ENCODE measurements around the gene PRMT2.

GRCh38 chr21:46600978-46601377 lies 34.5 kb upstream of the PRMT2 start:
- no peak for TF ChIP-seq CTCF (IDR thresholded peaks at IDR 0.05)
- no peak for TF ChIP-seq EZH2 (IDR thresholded peaks at IDR 0.05; ENCODE audit: borderline replicate concordance, insufficient read depth, low read depth, low read length, poor library complexity, severe bottlenecking)

All from B cell (primary cell).